ENCODE data around the gene CCDC33.

The CCDC33 gene

GRCh38 chr15:74242441-74243185, 6.5 kb downstream of the CCDC33 start:
- peak; percentile 58 for TF ChIP-seq TEAD4 (IDR thresholded peaks at IDR 0.05)
- TF ChIP-seq TCF12 (IDR thresholded peaks at IDR 0.05; ENCODE audit: low read depth) = 0 out of 2 replicates have a peak, but pooled peaks have one; percentile 50
- no peak for TF ChIP-seq TAF1 (IDR thresholded peaks at IDR 0.05; ENCODE audit: low read depth)
- no peak for TF ChIP-seq REST (IDR thresholded peaks at IDR 0.05; ENCODE audit: low read depth)
- no peak for TF ChIP-seq EP300 (IDR thresholded peaks at IDR 0.05; ENCODE audit: borderline replicate concordance)
- no peak for TF ChIP-seq CREB1 (IDR thresholded peaks at IDR 0.05; ENCODE audit: low read depth)
- no peak for TF ChIP-seq CEBPB (IDR thresholded peaks at IDR 0.05)
- TF ChIP-seq ZBTB7A (IDR thresholded peaks at IDR 0.05; ENCODE audit: low read depth) = peak; percentile 78; the same call in 1 of the 2 replicates
- TF ChIP-seq FOXM1 (IDR thresholded peaks at IDR 0.05; ENCODE audit: borderline replicate concordance, low read depth) = no peak
- peak; percentile 10; the same call in 1 of the 2 replicates for TF ChIP-seq NFIC (IDR thresholded peaks at IDR 0.05)

GRCh38 chr15:74243431-74243830, 7.3 kb downstream of the CCDC33 start:
- TF ChIP-seq YY1 (IDR thresholded peaks at IDR 0.05; ENCODE audit: low read depth) = no peak

- TF ChIP-seq CEBPB (IDR thresholded peaks at IDR 0.05) = no peak
- TF ChIP-seq TAF1 (IDR thresholded peaks at IDR 0.05; ENCODE audit: low read depth) = no peak
Measured at GRCh38 chr15:74244822-74245341, 8.8 kb downstream of the CCDC33 start.

GRCh38 chr15:74245342-74245931, 9.3 kb downstream of the CCDC33 start:
- TF ChIP-seq TAF1 (IDR thresholded peaks at IDR 0.05; ENCODE audit: low read depth) = no peak
- TF ChIP-seq REST (IDR thresholded peaks at IDR 0.05; ENCODE audit: low read depth) = no peak
- no peak for TF ChIP-seq EP300 (IDR thresholded peaks at IDR 0.05; ENCODE audit: borderline replicate concordance)
- no peak for TF ChIP-seq CREB1 (IDR thresholded peaks at IDR 0.05; ENCODE audit: low read depth)
- no peak for TF ChIP-seq TEAD4 (IDR thresholded peaks at IDR 0.05)
- no peak for TF ChIP-seq EGR1 (IDR thresholded peaks at IDR 0.05)
- no peak for TF ChIP-seq YY1 (IDR thresholded peaks at IDR 0.05; ENCODE audit: low read depth)
- TF ChIP-seq ZBTB7A (IDR thresholded peaks at IDR 0.05; ENCODE audit: low read depth) = no peak
- TF ChIP-seq NFIC (IDR thresholded peaks at IDR 0.05) = no peak
- no peak for TF ChIP-seq RAD21 (IDR thresholded peaks at IDR 0.05; ENCODE audit: low read depth)
- TF ChIP-seq TCF12 (IDR thresholded peaks at IDR 0.05; ENCODE audit: low read depth) = no peak
- no peak for TF ChIP-seq CEBPB (IDR thresholded peaks at IDR 0.05)
- no peak for TF ChIP-seq FOXM1 (IDR thresholded peaks at IDR 0.05; ENCODE audit: borderline replicate concordance, low read depth)
- no peak for TF ChIP-seq USF1 (IDR thresholded peaks at IDR 0.05)
- no peak for TF ChIP-seq MAX (IDR thresholded peaks at IDR 0.05)

- TF ChIP-seq MAX (IDR thresholded peaks at IDR 0.05) = no peak
- TF ChIP-seq REST (IDR thresholded peaks at IDR 0.05; ENCODE audit: low read depth) = no peak
- TF ChIP-seq ZBTB7A (IDR thresholded peaks at IDR 0.05; ENCODE audit: low read depth) = no peak
- TF ChIP-seq FOXM1 (IDR thresholded peaks at IDR 0.05; ENCODE audit: borderline replicate concordance, low read depth) = no peak
- no peak for TF ChIP-seq TEAD4 (IDR thresholded peaks at IDR 0.05)
Measured at GRCh38 chr15:74250266-74250665, 14.1 kb downstream of the CCDC33 start.
